MV-4-11 (cell line): ENCODE results near the gene CDH26.
A peak's percentile ranks its signal among the peaks of the same experiment; 100 is the strongest.

Experiments used
- DNase-seq: peaks from one replicate; lab custom pipeline; 2025; lab: John Stamatoyannopoulos, UW

CDH26 gene

DNA sequence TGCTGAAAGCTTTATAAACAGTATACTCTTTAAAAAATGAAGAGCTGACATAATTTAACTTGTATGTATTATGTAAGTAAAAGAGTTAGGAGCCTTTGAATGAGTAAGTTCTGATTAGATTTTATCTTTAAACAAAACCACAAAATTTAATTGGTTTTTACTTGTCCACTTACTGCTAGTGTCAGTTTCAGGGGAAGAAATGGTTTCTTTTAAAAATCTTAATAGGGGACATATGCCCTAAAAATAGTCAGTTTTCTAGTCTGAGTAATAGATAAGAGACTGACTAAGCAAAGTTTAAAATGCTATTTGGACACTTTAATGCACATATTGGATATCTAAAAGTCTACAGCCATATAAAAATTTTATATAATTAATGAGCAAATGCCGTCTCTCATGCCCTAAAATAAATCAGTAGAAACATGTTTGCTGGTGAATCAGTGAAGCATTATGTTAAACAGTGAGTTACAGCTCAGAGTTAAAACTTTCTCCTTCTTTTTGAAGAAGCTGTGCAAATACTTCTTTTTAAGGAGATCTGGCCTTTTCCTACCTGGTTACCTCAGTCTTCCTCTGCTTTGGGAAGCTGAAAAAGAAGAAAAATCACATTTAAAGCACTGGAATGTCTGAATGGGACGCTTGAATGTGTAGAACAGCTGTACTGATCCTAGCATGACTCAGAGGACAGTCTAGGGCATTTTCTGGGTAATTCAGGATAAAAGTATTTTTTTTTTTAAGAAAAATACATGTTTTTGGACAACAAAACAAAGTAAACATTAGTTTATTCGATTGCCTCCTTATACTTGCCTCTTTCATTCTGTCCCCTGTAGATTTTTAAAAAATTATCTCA, 55.3 kb downstream of the CDH26 start:
- no peak for DNase-seq

DNA sequence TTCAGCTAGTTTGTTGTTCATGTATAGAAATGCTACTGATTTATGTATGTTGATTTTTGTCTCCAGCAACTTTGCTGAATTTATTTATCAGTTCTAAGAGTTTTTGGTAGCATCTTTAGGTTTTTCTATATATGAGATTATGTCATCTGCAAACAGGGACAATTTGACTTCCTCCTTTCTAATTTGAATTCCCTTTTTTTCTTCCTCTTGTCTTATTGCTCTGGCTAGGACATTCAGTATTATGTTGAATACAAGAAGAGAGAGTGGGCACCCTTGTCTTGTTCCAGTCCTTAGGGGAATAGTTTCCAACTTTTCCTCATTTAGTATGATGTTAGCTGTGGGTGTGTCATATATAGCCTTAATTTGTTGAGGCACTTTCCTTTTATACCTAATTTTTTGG, 58.2 kb downstream of the CDH26 start:
- peak; percentile 48 for DNase-seq

GRCh38 chr20:60020251-60020650, 62.0 kb downstream of the CDH26 start:
- DNase-seq, result no peak

- no peak for DNase-seq
Observed at GRCh38 chr20:60021104-60021503, 62.9 kb downstream of the CDH26 start.

DNA sequence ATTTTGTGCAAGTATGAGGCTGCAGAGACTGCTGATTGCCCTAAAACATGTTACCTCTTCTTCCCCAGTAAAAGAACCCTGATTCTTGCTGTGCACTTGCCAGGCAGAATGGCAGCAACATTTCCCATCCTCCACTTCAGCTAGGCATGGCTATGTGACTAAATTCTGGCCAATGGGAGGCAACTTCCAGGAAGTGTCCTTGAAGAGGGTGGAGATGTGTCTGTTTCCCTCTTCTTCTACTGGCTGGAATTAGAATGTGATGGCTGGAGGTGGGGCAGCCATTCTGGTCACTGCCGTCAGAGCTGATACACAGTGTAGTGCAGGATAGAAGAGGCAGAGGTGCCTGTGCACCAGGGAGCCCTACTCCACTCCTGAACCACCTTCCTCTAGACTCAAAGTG, 64.6 kb downstream of the CDH26 start:
- no peak for DNase-seq

DNA sequence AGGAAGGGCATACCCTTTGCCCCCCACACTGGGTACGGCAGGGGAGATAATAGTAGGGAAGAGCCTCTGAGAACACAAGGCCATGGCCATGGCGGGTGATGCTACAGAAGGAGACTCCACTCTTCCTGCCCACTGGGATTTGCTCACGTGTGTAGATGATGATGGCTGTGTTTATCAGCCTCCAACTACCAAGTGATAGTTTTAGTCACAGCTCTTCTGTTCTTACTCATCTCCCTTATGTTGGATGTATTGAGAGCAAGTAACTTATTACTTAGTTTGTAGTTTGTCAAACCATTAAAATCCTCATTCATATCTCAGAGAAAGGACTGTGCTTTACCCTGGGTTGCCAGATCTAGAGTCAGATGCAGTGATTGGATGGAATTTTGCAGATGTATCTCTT, 66.0 kb downstream of the CDH26 start:
- DNase-seq, result no peak

- DNase-seq, result no peak
Observed at GRCh38 chr20:60024801-60025200, 66.6 kb downstream of the CDH26 start.

DNA sequence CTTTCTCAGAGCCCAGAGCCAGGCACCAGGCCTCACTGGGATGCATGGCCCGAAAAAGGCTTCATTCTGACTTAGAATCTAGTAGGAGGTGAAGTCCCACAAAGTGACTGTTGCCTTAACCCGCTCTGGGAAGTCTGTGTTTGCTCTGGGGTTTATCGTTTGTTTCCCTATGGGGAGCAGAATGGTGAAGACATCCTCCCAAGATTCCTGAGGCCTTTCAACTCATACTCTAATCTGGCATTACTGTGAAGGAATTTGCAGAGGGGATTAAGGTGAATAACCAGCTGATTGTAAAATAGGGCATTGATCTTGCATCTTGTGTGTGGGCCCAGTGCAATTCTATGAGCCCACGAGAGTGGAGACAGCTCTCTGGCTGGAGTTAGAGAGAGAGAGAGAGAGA, 67.8 kb downstream of the CDH26 start:
- DNase-seq, result no peak

DNA sequence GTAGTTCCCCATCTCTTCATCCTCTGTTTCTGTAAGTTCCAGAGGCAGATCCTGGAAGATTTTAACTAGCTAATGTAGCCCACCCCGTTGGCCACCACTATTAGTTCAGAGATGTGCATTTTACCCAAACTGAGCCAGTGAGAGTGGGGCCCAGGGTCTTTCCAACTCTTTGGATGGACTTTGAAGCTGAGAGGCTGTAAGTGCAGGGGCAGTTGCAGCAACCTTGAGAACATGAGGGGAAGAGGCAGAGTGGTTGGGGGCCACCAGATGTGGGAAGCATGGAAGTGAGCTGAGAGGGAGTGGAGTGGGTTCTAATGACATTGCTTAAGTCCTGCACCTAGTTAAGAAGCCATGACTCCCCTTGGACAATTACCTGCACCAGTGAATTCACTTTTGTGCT, 72.2 kb downstream of the CDH26 start:
- DNase-seq, result no peak

GRCh38 chr20:60031107-60031506, 72.9 kb downstream of the CDH26 start:
- DNase-seq, result no peak

- DNase-seq, result no peak
Observed at GRCh38 chr20:60034231-60035110, 76.2 kb downstream of the CDH26 start.

DNA sequence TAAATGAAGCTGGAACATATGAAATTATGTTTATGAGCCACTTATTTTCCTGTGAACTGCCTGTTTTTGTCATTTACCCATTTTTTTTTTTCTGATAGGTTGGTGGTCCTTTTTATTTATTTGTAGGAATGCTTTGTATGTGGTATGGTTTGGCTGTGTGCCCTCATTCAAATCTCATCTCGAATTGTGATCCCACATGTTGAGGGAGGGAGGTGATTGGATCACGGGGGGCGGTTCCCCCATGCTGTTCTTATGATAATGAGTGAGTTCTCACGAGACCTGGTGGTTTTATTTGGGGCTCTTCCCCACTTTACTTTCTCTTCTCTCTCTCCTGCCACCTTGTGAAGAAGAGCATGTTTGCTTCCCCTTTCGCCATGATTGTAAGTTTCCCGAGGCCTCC, 77.3 kb downstream of the CDH26 start:
- peak; percentile 47 for DNase-seq

DNA sequence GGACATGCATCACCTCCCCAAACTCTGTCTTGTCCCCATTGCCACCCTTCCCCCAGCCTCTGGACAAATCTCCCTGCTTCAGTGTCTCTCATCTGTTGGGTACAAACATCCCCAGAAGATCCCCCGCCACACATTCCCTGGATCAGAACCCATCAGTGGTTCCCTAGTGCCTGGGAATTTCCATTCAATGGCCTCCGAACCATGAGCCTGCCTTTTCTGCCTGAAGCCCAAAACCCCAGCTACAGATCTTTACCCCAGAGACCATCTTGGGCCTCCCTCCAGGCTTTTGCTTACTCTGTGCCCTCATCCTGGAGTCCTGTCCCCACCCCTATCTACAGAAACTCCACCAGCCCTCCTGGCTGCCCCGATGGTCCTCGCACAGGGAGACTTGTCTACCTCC, 78.1 kb downstream of the CDH26 start:
- DNase-seq, result no peak

- DNase-seq, result no peak
Observed at GRCh38 chr20:60036746-60037499, 78.7 kb downstream of the CDH26 start.

DNA sequence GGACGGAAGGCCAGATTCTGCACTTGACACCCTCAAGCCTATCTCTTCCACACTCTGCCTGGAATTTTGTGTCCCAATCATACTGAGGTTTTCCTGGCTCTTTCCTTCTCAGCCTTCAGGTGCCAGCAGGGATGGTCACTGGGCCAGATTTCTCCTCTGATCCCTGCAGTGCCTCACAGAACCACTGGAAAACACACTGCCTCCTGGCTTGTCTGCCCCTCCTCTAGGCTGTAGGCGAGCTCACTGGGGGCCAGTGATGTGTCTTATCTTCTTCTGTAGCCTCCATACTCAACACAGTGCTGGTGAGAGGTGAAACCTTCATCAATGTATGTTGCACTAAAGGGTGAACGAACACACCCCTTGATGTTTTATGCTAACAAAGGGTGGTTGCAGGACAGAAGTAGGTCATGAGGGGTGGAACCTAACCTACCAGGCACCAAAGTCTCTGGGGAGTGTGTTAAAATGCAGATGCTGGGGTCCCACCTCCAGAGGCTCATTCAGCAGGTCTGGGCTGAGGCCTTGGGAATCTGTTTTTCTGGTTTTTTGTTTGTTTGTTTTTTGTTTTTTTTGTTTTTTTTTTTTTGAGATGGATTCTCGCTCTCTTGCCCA, 80.3 kb downstream of the CDH26 start:
- DNase-seq, result no peak

DNA sequence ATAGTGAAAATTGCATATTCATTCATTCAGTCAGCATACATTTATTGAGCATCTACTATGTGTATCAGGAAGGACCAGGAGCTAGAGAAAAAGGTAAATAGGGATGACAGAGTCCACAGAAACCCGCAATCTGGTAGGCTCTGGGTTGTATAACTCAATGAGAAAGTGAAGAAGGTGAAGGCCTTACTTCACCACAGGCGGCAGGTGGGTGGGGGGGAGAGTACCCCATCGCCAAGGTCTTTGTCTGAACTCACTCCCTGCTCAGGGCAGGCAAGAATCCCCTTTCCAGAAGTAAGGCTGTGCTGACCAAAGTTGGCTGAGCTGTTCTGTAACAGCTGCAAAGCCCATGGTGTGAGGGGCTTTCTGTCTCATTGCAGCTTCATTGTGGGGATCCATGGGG, 81.3 kb downstream of the CDH26 start:
- no peak for DNase-seq

DNA sequence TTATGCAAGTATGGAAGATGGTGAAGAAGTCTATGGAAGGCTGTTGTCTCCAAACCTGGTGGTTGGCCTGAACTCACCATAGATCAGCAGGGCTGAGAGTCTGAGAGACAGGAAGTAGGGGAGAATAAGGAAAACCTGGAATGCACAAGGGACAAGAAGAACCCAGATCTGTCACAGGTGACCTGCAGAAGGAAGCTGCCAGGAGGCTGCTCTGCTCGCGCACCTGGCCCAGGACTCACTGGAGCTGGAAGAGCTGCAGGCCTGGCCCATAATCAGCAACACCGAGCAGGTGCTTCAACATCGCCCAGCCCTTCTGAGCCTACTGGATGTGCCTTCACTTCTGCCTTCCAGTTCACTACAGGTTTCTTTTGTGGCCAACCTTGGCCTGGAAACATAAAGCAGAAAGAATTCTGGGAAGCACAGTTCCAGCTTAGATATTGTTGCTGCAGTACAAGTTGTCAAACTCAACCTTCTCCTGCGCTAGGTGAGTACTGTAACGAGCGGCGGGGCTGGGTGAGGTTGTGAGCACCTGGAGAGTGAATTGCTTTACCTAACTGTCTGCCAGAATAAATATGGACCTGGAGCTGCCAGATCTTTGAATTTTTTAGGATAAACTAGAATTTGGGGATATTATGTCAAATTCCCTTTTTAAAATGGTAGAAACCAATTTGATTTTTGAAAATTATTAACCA, 82.4 kb downstream of the CDH26 start:
- no peak for DNase-seq

GRCh38 chr20:60041436-60042165, 83.4 kb downstream of the CDH26 start:
- DNase-seq, result peak; percentile 59

GRCh38 chr20:60043435-60043834, 85.2 kb downstream of the CDH26 start:
- no peak for DNase-seq

GRCh38 chr20:60046011-60046413, 87.8 kb downstream of the CDH26 start:
- peak; percentile 99 for DNase-seq

DNA sequence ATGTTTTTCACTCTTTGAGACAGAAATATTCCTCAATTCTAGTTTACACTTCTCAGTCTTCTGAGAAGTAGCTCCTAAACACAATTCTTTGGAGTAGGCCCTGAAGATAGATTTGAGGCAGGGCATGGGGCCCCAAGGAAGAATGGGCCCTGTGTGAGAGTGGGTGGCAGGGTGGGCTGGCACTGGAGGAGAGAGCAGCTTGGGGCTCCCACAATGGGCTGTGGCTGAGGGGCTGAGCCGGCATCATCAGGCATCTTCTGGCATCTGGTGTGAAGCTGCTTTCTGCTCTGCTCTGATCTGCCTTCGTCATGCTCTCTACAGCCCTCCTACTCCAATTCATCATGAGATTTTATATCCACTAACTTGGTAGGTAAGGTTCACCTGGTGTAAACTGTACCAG, 88.2 kb downstream of the CDH26 start:
- no peak for DNase-seq
